22Rv1 (cell line): ENCODE measurements around the gene NOLC1.

Experiments used
- ZFX ChIP-seq: fragments of 450-650 bp; IDR thresholded peaks from 2 replicates; pipeline ENCODE4 v1.6.1; 2017; ENCODE audit warnings: antibody characterized with exemption, borderline replicate concordance
- TF ChIP-seq, protein P1 (sequence below): fragments of 450-650 bp; IDR thresholded peaks from 2 replicates; pipeline ENCODE4 v1.5.1; 2017; ENCODE audit warnings: mild to moderate bottlenecking

DNA sequence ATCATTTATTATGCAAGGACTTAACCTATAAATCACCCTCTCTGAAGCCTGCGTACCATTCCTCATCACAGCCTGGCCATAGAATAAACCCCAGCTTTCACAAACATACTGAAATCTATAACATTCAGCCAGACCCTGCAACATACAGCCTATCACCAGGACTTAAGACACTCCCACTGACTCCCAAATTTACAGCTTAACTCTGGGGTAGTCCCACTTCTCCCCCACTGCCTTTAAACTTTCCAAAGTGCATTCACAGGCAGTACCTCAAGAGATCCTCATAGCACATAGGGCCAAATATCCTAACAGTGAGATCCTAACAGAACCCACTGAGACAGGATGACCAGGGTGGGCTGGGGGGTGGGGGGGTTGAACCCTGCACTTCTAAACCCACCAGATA lies 35.5 kb upstream of the NOLC1 start:
- TF ChIP-seq, protein P1, sequence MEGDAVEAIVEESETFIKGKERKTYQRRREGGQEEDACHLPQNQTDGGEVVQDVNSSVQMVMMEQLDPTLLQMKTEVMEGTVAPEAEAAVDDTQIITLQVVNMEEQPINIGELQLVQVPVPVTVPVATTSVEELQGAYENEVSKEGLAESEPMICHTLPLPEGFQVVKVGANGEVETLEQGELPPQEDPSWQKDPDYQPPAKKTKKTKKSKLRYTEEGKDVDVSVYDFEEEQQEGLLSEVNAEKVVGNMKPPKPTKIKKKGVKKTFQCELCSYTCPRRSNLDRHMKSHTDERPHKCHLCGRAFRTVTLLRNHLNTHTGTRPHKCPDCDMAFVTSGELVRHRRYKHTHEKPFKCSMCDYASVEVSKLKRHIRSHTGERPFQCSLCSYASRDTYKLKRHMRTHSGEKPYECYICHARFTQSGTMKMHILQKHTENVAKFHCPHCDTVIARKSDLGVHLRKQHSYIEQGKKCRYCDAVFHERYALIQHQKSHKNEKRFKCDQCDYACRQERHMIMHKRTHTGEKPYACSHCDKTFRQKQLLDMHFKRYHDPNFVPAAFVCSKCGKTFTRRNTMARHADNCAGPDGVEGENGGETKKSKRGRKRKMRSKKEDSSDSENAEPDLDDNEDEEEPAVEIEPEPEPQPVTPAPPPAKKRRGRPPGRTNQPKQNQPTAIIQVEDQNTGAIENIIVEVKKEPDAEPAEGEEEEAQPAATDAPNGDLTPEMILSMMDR: no peak
- TF ChIP-seq ZFX: no peak
